CD14-positive monocyte (primary cell): ENCODE results near the gene RTCA. TPM values are rescaled to one million over a fixed set of nuclear protein-coding genes. Genes with fewer than 3 reads are reported as not detected.
"Not testable (repeated sequence)": the region's sequence is repeated elsewhere in the genome, so short reads cannot be mapped to it uniquely, and the experiment has no call there.

Experiments
- DNase-seq, 3 donors: peaks; one replicate each; pipeline ENCODE4 v3.0.0-alpha.2; 2011 to 2022
- H2AFZ ChIP-seq: 2 replicates; pipeline ENCODE4 v1.6.0; 2012; ENCODE audit warnings: mild to moderate bottlenecking, low read depth, low read length, inconsistent platforms; ENCODE audit not compliant: insufficient read depth, poor library complexity, severe bottlenecking
- H3K27ac ChIP-seq, 2 donors: 1 replicate in 1 of 2; 2 replicates in 1 of 2; pipeline ENCODE4 v1.5.1; 2012 to 2013; ENCODE audit warnings: low read length in 2 of 2, control low read depth in 1 of 2, inconsistent platforms in 1 of 2, low read depth in 1 of 2, mild to moderate bottlenecking in 1 of 2
- H3K27me3 ChIP-seq, 2 donors: one replicate each; pipeline versions ENCODE4 v1.6.0 to v1.6.1; 2011 to 2013; ENCODE audit warnings: low read length in 2 of 2; ENCODE audit not compliant: control insufficient read depth in 2 of 2, insufficient read depth in 2 of 2
- H3K36me3 ChIP-seq, 2 donors: replicated peaks in 1 of 2; 1 replicate in 1 of 2; 2 replicates in 1 of 2; pipeline versions ENCODE4 v1.5.1 to v1.6.1; 2012 to 2013; ENCODE audit warnings: low read length in 2 of 2, control low read depth in 1 of 2, inconsistent platforms in 1 of 2, mild to moderate bottlenecking in 1 of 2; ENCODE audit not compliant: insufficient read depth in 2 of 2, control insufficient read depth in 1 of 2
- H3K4me1 ChIP-seq, 2 donors: 1 replicate in 1 of 2; 2 replicates in 1 of 2; pipeline versions ENCODE4 v1.5.1 to v1.6.1; 2012 to 2013; ENCODE audit warnings: low read length in 2 of 2, control low read depth in 1 of 2, inconsistent platforms in 1 of 2, mild to moderate bottlenecking in 1 of 2, moderate library complexity in 1 of 2; ENCODE audit not compliant: insufficient read depth in 2 of 2, control insufficient read depth in 1 of 2
- H3K4me2 ChIP-seq: replicated peaks from 2 replicates; pipeline ENCODE3; 2012; ENCODE audit warnings: low read length, moderate library complexity, mild to moderate bottlenecking; ENCODE audit not compliant: poor library complexity, severe bottlenecking; ENCODE audit errors: extremely low read depth
- H3K4me3 ChIP-seq, 3 experiments: fragments of 200-600 bp in 1 of 3; sonication (generic) in 1 of 3; replicated peaks in 1 of 3; 1 replicate in 2 of 3; 2 replicates in 1 of 3; pipeline ENCODE4 v1.5.1; 2011 to 2013; ENCODE audit warnings: low read length in 3 of 3, mild to moderate bottlenecking in 3 of 3, control low read depth in 2 of 3, low read depth in 2 of 3, inconsistent platforms in 1 of 3, moderate library complexity in 1 of 3
- H3K79me2 ChIP-seq: 2 replicates; pipeline ENCODE4 v1.6.0; 2012; ENCODE audit warnings: mild to moderate bottlenecking, control low read depth, inconsistent platforms, low read length, moderate library complexity; ENCODE audit not compliant: insufficient read depth
- H3K9ac ChIP-seq: 2 replicates; pipeline ENCODE4 v1.6.0; 2017; ENCODE audit warnings: low read length, mild to moderate bottlenecking; ENCODE audit not compliant: insufficient read depth, poor library complexity, severe bottlenecking
- H3K9me3 ChIP-seq, 2 donors: replicated peaks in 1 of 2; 1 replicate in 1 of 2; 2 replicates in 1 of 2; pipeline versions ENCODE4 v1.5.1 to v1.6.1; 2012 to 2013; ENCODE audit warnings: low read length in 2 of 2, control low read depth in 1 of 2; ENCODE audit not compliant: control insufficient read depth in 1 of 2, insufficient read depth in 1 of 2
- H4K20me1 ChIP-seq: 2 replicates; pipeline ENCODE4 v1.6.0; 2012; ENCODE audit warnings: mild to moderate bottlenecking, low read length, control low read depth, moderate library complexity; ENCODE audit not compliant: insufficient read depth
- H3K27ac Mint-ChIP-seq, 7 donors: one replicate each; pipeline ENCODE4 v1.8.0; 2020; ENCODE audit warnings: mild to moderate bottlenecking in 7 of 7, mixed read lengths in 7 of 7, moderate library complexity in 6 of 7, inconsistent platforms in 2 of 7
- H3K27me3 Mint-ChIP-seq, 3 donors: one replicate each; pipeline ENCODE4 v1.8.0; 2021 to 2022; ENCODE audit warnings: low read depth in 3 of 3, mild to moderate bottlenecking in 3 of 3, mixed read lengths in 3 of 3, moderate library complexity in 3 of 3, inconsistent platforms in 1 of 3
- H3K36me3 Mint-ChIP-seq, 2 donors: one replicate each; pipeline ENCODE4 v1.8.0; 2020; ENCODE audit warnings: mixed read lengths in 2 of 2, inconsistent platforms in 1 of 2, mild to moderate bottlenecking in 1 of 2
- H3K4me1 Mint-ChIP-seq: one replicate; pipeline ENCODE4 v1.8.0; 2020; ENCODE audit warnings: mild to moderate bottlenecking, mixed read lengths
- H3K4me3 Mint-ChIP-seq, 2 donors: one replicate each; pipeline ENCODE4 v1.8.0; 2020; ENCODE audit warnings: mild to moderate bottlenecking in 2 of 2, mixed read lengths in 2 of 2, moderate library complexity in 1 of 2
- H3K9me3 Mint-ChIP-seq, 7 donors: one replicate each; pipeline ENCODE4 v1.8.0; 2020 to 2022; ENCODE audit warnings: mixed read lengths in 7 of 7, mild to moderate bottlenecking in 6 of 7, moderate library complexity in 6 of 7, inconsistent platforms in 2 of 7
- CTCF ChIP-seq: fragments of 200-600 bp; IDR thresholded peaks from one replicate; pipeline ENCODE4 v1.8.0; 2022; ENCODE audit warnings: antibody characterized with exemption, mild to moderate bottlenecking
- WGBS: methylation state at CpG from one replicate; pipeline ENCODE4 v1.1.5; 2013; ENCODE audit warnings: missing lambda C conversion rate; ENCODE audit not compliant: insufficient coverage; 5-methylcytosine and 5-hydroxymethylcytosine counted together
- intact Hi-C, 2 donors: fragments of 100-400 bp; cut with micrococcal nuclease; formaldehyde crosslinking; loops; one replicate each; pipeline versions ENCODE4 v1.15.0 to v1.15.1; 2023
- polyA plus RNA-seq, 3 donors: library from polyadenylated mRNA; depleted of rRNA in 1 of 3; unstranded in 2 of 3; stranded (reverse) in 1 of 3; fragments of 300-500 nt in 2 of 3; fragments of >200 nt in 1 of 3; fragmentation: Illumina TruSeq in 2 of 3; gene quantifications; 1 replicate in 2 of 3; 2 replicates in 1 of 3; pipeline ENCODE4 v1.2.3, GENCODE V29; 2012 to 2021

The RTCA gene
- polyA plus RNA-seq, 3 donors, result 11.7 to 18.3 (median 17.9) TPM

GRCh38 chr1:100332331-100332730 lies 66.3 kb downstream of the RTCA start:
- no peaks in the 10 kb centered on the region for H3K36me3 ChIP-seq
- H3K27me3 ChIP-seq, result no peaks in the 10 kb centered on the region
- 100% methylated on average over 4 of the region's 9 CpGs for WGBS
- H3K4me3 Mint-ChIP-seq, result no peak overlapping the region
- no peaks in the 10 kb centered on the region for H3K9me3 Mint-ChIP-seq
- H2AFZ ChIP-seq, result no peak overlapping the region
- no peak overlapping the region for H3K27ac Mint-ChIP-seq
- no peak overlapping the region for H3K9ac ChIP-seq
- no peak for DNase-seq
- H3K79me2 ChIP-seq, result no peaks in the 10 kb centered on the region
- intact Hi-C loops, result no loop called here
- no peak overlapping the region for H3K4me2 ChIP-seq
- H3K27me3 Mint-ChIP-seq, result peaks cover 0 to 2% (median 0%) of the 10 kb centered on the region in 3 donors
- H4K20me1 ChIP-seq, result no peaks in the 10 kb centered on the region
- no peak overlapping the region for H3K4me3 ChIP-seq
- no peak for TF ChIP-seq CTCF
- no peaks in the 10 kb centered on the region for H3K36me3 Mint-ChIP-seq
- no peaks in the 10 kb centered on the region for H3K9me3 ChIP-seq
- no peak overlapping the region for H3K27ac ChIP-seq
- H3K4me1 Mint-ChIP-seq, result no peaks in the 10 kb centered on the region
- H3K4me1 ChIP-seq, result no peaks in the 10 kb centered on the region

GRCh38 chr1:100335436-100335835 lies 69.4 kb downstream of the RTCA start:
- no peaks in the 10 kb centered on the region for H3K27me3 ChIP-seq
- no peak overlapping the region for H3K4me3 ChIP-seq
- DNase-seq, result no peak
- Mint-ChIP-seq H3K36me3 (no peaks in the 10 kb centered on the region), H3K9me3 (peaks cover 0 to 3% (median 0%) of the 10 kb centered on the region in 7 donors), H3K4me1 (no peaks in the 10 kb centered on the region), H3K4me3 (no peak overlapping the region), H3K27ac (no peak overlapping the region), H3K27me3 (peaks cover 0 to 7% (median 0%) of the 10 kb centered on the region in 3 donors)
- H3K4me2 ChIP-seq, result no peak overlapping the region
- no peak overlapping the region for H3K27ac ChIP-seq
- no peak overlapping the region for H3K9ac ChIP-seq
- WGBS, result no CpG with 5 or more reads among the region's 1 CpG
- no peaks in the 10 kb centered on the region for H3K4me1 ChIP-seq
- no peaks in the 10 kb centered on the region for H4K20me1 ChIP-seq
- no peaks in the 10 kb centered on the region for H3K9me3 ChIP-seq
- H3K79me2 ChIP-seq, result no peaks in the 10 kb centered on the region
- no peak overlapping the region for H2AFZ ChIP-seq
- TF ChIP-seq CTCF, result no peak
- no peaks in the 10 kb centered on the region for H3K36me3 ChIP-seq
- intact Hi-C loops, result no loop called here

- DNase-seq, H3K27ac Mint-ChIP-seq, H3K27ac ChIP-seq, H3K36me3 ChIP-seq, H3K27me3 ChIP-seq, H3K27me3 Mint-ChIP-seq, H3K9ac ChIP-seq, intact Hi-C loops, H3K79me2 ChIP-seq, H3K4me3 Mint-ChIP-seq, H3K9me3 Mint-ChIP-seq, H3K4me2 ChIP-seq, H2AFZ ChIP-seq, H4K20me1 ChIP-seq, H3K4me3 ChIP-seq, H3K9me3 ChIP-seq, H3K4me1 Mint-ChIP-seq, H3K4me1 ChIP-seq, H3K36me3 Mint-ChIP-seq: not testable (repeated sequence)
- no CpG with 5 or more reads among the region's 5 CpGs for WGBS
These were observed 71.9 kb downstream of the RTCA start for GRCh38 chr1:100337878-100338277.
